H1 (cell line): ENCODE results near the gene NOC2L. TPM values are rescaled to one million over a fixed set of nuclear protein-coding genes. Genes with fewer than 3 reads are reported as not detected.
A peak's percentile ranks its signal among the peaks of the same experiment; 100 is the strongest.
"Not testable (repeated sequence)": the region's sequence is repeated elsewhere in the genome, so short reads cannot be mapped to it uniquely, and the experiment has no call there.

ENCODE experiments used
- CTCF ChIA-PET: fragments of 300-600 bp; sonication (Branson Sonifier 250); formaldehyde crosslinking; loops from one replicate; lab custom pipeline; 2021; ENCODE audit not compliant: partially characterized antibody; lab: Charles Lee
- POLR2A ChIA-PET: fragments of 300-600 bp; sonication (Branson Sonifier 250); formaldehyde crosslinking; loops from one replicate; lab custom pipeline; 2021; ENCODE audit warnings: inconsistent platforms; ENCODE audit not compliant: partially characterized antibody; lab: Charles Lee
- DNase-seq, 2 experiments: peaks; one replicate each; pipeline versions ENCODE4 v3.0.0 to v3.0.0-alpha.2; 2010 to 2022; ENCODE audit warnings: low spot score in 2 of 2, low read depth in 1 of 2, mixed read lengths in 1 of 2
- FAIRE-seq: peaks from 2 replicates; lab custom pipeline; 2011; peaks lifted over from hg19 to GRCh38; lab: Jason Lieb, UNC
- H2AFZ ChIP-seq: 2 replicates; pipeline ENCODE4 v1.8.1; 2012; ENCODE audit warnings: low read length, inconsistent platforms
- H2AK5ac ChIP-seq: 2 replicates; pipeline ENCODE4 v1.6.1; 2013; ENCODE audit warnings: low read depth, low read length
- H2BK120ac ChIP-seq: replicated peaks from 2 replicates; pipeline ENCODE3; 2013; ENCODE audit warnings: low read depth, low read length, inconsistent platforms
- H2BK12ac ChIP-seq: 2 replicates; pipeline ENCODE4 v1.6.1; 2013; ENCODE audit warnings: low read depth, low read length
- H2BK15ac ChIP-seq: 2 replicates; pipeline ENCODE4 v1.6.1; 2013; ENCODE audit warnings: low read length
- H2BK20ac ChIP-seq: 2 replicates; pipeline ENCODE4 v1.6.1; 2013; ENCODE audit warnings: low read length
- H2BK5ac ChIP-seq: 2 replicates; pipeline ENCODE4 v1.6.1; 2013; ENCODE audit warnings: low read depth, low read length
- H3K14ac ChIP-seq: 2 replicates; pipeline ENCODE4 v1.6.1; 2013; ENCODE audit warnings: inconsistent platforms; ENCODE audit not compliant: insufficient read length
- H3K18ac ChIP-seq: 2 replicates; pipeline ENCODE4 v1.6.1; 2013; ENCODE audit warnings: low read length; ENCODE audit errors: extremely low read depth
- H3K23ac ChIP-seq: 2 replicates; pipeline ENCODE4 v1.6.1; 2013; ENCODE audit warnings: inconsistent platforms; ENCODE audit not compliant: insufficient read length
- H3K23me2 ChIP-seq: 2 replicates; pipeline ENCODE4 v1.6.1; 2013; ENCODE audit warnings: low read depth, low read length
- H3K27ac ChIP-seq: 2 replicates; pipeline ENCODE4 v1.6.1; 2011; ENCODE audit warnings: low read depth, low read length, inconsistent platforms
- H3K27me3 ChIP-seq, 4 experiments: replicated peaks in 1 of 4; 1 replicate in 1 of 4; 2 replicates in 3 of 4; pipeline versions ENCODE4 v1.6.1 to v1.8.1; 2011 to 2013; ENCODE audit warnings: low read length in 3 of 4, mild to moderate bottlenecking in 3 of 4, inconsistent platforms in 2 of 4, mixed read lengths in 2 of 4, moderate library complexity in 1 of 4; ENCODE audit not compliant: control insufficient read depth in 3 of 4, insufficient read depth in 3 of 4; ENCODE audit errors: extremely low read depth in 1 of 4
- H3K36me3 ChIP-seq, 4 experiments: 2 replicates each; pipeline versions ENCODE4 v1.6.1 to v1.8.1; 2011 to 2013; ENCODE audit warnings: mild to moderate bottlenecking in 4 of 4, low read length in 3 of 4, moderate library complexity in 2 of 4, control low read depth in 1 of 4, inconsistent platforms in 1 of 4; ENCODE audit not compliant: insufficient read depth in 4 of 4, control insufficient read depth in 2 of 4
- H3K4ac ChIP-seq: replicated peaks from 2 replicates; pipeline ENCODE3; 2013; ENCODE audit warnings: low read length, low read depth, mixed read lengths, inconsistent platforms; ENCODE audit not compliant: insufficient read length
- H3K4me1 ChIP-seq, 4 experiments: replicated peaks in 1 of 4; 1 replicate in 1 of 4; 2 replicates in 3 of 4; pipeline versions ENCODE4 v1.6.1 to v1.8.1; 2011 to 2013; ENCODE audit warnings: low read length in 3 of 4, inconsistent platforms in 2 of 4, mixed read lengths in 1 of 4; ENCODE audit not compliant: insufficient read depth in 4 of 4, control insufficient read depth in 3 of 4
- H3K4me2 ChIP-seq, 2 experiments: 2 replicates each; pipeline versions ENCODE4 v1.6.1 to v1.8.1; 2011 to 2013; ENCODE audit warnings: low read depth in 2 of 2, low read length in 2 of 2, control low read depth in 1 of 2, inconsistent platforms in 1 of 2, mild to moderate bottlenecking in 1 of 2; ENCODE audit not compliant: insufficient read depth in 1 of 2
- H3K4me3 ChIP-seq, 4 experiments: fragments of 200-600, 300-600 bp in 1 of 4; sonication (generic), shearing (Covaris generic), sonication (Bioruptor Twin) in 1 of 4; 2 replicates each; pipeline versions ENCODE4 v1.5.1 to v1.8.1; 2011 to 2016; ENCODE audit warnings: low read length in 4 of 4, low read depth in 3 of 4, control low read depth in 2 of 4, inconsistent platforms in 2 of 4, mild to moderate bottlenecking in 2 of 4, mixed read lengths in 1 of 4, moderate library complexity in 1 of 4; ENCODE audit not compliant: insufficient read depth in 2 of 4; ENCODE audit errors: extremely low read depth in 1 of 4
- H3K56ac ChIP-seq: replicated peaks from 2 replicates; pipeline ENCODE3; 2013; ENCODE audit warnings: low read depth, mild to moderate bottlenecking, mixed read lengths, low read length, inconsistent platforms; ENCODE audit not compliant: insufficient read length
- H3K79me1 ChIP-seq: 2 replicates; pipeline ENCODE4 v1.6.1; 2013; ENCODE audit warnings: low read depth, low read length, control low read depth
- H3K79me2 ChIP-seq, 2 experiments: 2 replicates each; pipeline versions ENCODE4 v1.6.1 to v1.8.1; 2012 to 2013; ENCODE audit warnings: low read length in 2 of 2, mild to moderate bottlenecking in 2 of 2, inconsistent platforms in 1 of 2; ENCODE audit not compliant: insufficient read depth in 2 of 2, control insufficient read depth in 1 of 2
- H3K9ac ChIP-seq, 4 experiments: replicated peaks in 1 of 4; 1 replicate in 1 of 4; 2 replicates in 3 of 4; pipeline versions ENCODE4 v1.6.1 to v1.8.1; 2011 to 2013; ENCODE audit warnings: low read depth in 3 of 4, low read length in 3 of 4, control low read depth in 2 of 4, mild to moderate bottlenecking in 2 of 4, moderate library complexity in 2 of 4, inconsistent platforms in 1 of 4; ENCODE audit errors: extremely low read depth in 1 of 4
- H3K9me3 ChIP-seq, 2 experiments: 2 replicates each; pipeline versions ENCODE4 v1.6.1 to v1.8.1; 2012 to 2013; ENCODE audit warnings: mild to moderate bottlenecking in 2 of 2, moderate library complexity in 2 of 2, control low read depth in 1 of 2, inconsistent platforms in 1 of 2, low read depth in 1 of 2, low read length in 1 of 2, mixed read lengths in 1 of 2; ENCODE audit not compliant: insufficient read depth in 2 of 2
- H4K20me1 ChIP-seq, 2 experiments: replicated peaks in 1 of 2; 2 replicates each; pipeline versions ENCODE3 to v1.8.1; 2011 to 2013; ENCODE audit warnings: inconsistent platforms in 2 of 2, low read length in 2 of 2, mild to moderate bottlenecking in 1 of 2; ENCODE audit not compliant: insufficient read depth in 2 of 2, control insufficient read depth in 1 of 2
- H4K5ac ChIP-seq: 2 replicates; pipeline ENCODE4 v1.6.1; 2013; ENCODE audit warnings: low read length, low read depth, mixed read lengths, inconsistent platforms; ENCODE audit not compliant: insufficient read length
- H4K8ac ChIP-seq: 2 replicates; pipeline ENCODE4 v1.8.0; 2013; ENCODE audit warnings: mild to moderate bottlenecking, moderate library complexity, low read length, inconsistent platforms; ENCODE audit not compliant: insufficient read depth; ENCODE audit errors: extremely low read depth
- H4K91ac ChIP-seq: replicated peaks from 2 replicates; pipeline ENCODE3; 2013; ENCODE audit warnings: low read length, mixed read lengths, inconsistent platforms; ENCODE audit not compliant: insufficient read length
- WGBS, 2 experiments: shearing (Covaris generic) in 1 of 2; methylation state at CpG; one replicate each; pipeline versions ENCODE4 v1.1.6 to v1.1.7; 2013 to 2015; ENCODE audit warnings: low lambda C conversion rate in 2 of 2, mixed read lengths in 2 of 2, inconsistent platforms in 1 of 2, low coverage in 1 of 2, missing lambda C conversion rate in 1 of 2; ENCODE audit not compliant: insufficient replicate concordance in 2 of 2, insufficient coverage in 1 of 2, insufficient read length in 1 of 2; ENCODE audit errors: extremely low coverage in 1 of 2, missing lambda C conversion rate in 1 of 2; 5-methylcytosine and 5-hydroxymethylcytosine counted together
- polyA plus RNA-seq, 7 experiments: library from polyadenylated mRNA; depleted of rRNA in 3 of 7; stranded (reverse) in 5 of 7; unstranded in 2 of 7; fragments of >200 nt in 5 of 7; fragments of 200-250 nt in 2 of 7; gene quantifications; 1 replicate in 5 of 7; 2 replicates in 1 of 7; 4 replicates in 1 of 7; pipeline versions ENCODE4 v1.2.1 to v1.2.3, GENCODE V29; 2011 to 2013; ENCODE audit warnings: missing spikeins in 2 of 7, mixed read lengths in 2 of 7
- total RNA-seq: library from RNA; stranded (reverse); fragmentation: NEBNext Ultra II Directional; extraction: Animal tissue kit (Norgen Biotek cat#: 25700); gene quantifications from 2 replicates; pipeline ENCODE4 v1.2.1, GENCODE V29; 2021

NOC2L gene
- total and polyA plus RNA-seq, 2 of the 8 experiments (the other 6 are each of a cell fraction or from before 2014, with no cell fraction given) = 74.7 to 130 TPM

DNA sequence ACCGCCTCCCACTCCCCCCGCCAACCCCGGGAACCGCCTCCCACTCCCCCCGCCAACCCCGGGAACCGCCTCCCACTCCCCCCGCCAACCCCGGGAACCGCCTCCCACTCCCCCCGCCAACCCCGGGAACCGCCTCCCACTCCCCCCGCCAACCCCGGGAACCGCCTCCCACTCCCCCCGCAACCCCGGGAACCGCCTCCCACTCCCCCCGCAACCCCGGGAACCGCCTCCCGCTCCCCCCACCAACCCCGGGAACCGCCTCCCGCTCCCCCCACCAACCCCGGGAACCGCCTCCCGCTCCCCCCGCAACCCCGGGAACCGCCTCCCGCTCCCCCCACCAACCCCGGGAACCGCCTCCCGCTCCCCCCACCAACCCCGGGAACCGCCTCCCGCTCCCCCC lies 17.7 kb upstream of the NOC2L start:
- H4K5ac ChIP-seq, H3K4me3 ChIP-seq, H3K14ac ChIP-seq, H4K20me1 ChIP-seq, H2BK12ac ChIP-seq, H4K8ac ChIP-seq, H2AFZ ChIP-seq, DNase-seq, H3K23me2 ChIP-seq, H3K36me3 ChIP-seq, H3K79me1 ChIP-seq, H4K91ac ChIP-seq, H3K79me2 ChIP-seq, H2BK15ac ChIP-seq, H3K27ac ChIP-seq, H3K18ac ChIP-seq, H3K9ac ChIP-seq, H3K4me1 ChIP-seq, FAIRE-seq, H3K27me3 ChIP-seq, H2BK120ac ChIP-seq, H2AK5ac ChIP-seq, H2BK20ac ChIP-seq, H2BK5ac ChIP-seq, H3K4ac ChIP-seq, H3K56ac ChIP-seq, H3K9me3 ChIP-seq, H3K23ac ChIP-seq: not testable (repeated sequence)
- ChIA-PET POLR2A (interaction anchor here (0.6 to 1.1 kb wide), 3 partner anchors 9 to 172 kb away, joined by 3 to 6 read pairs (median 3); no protein-coding TSS in a partner anchor), CTCF (interaction anchor here (0.6 to 1.6 kb wide), 5 partner anchors 25 to 326 kb away, joined by 3 to 6 read pairs (median 3); no protein-coding TSS in a partner anchor)
- H3K4me2 ChIP-seq = 0 out of 4 replicates have a peak overlapping the region, but pooled peaks of 1 of the 2 experiments have one; percentile 11
- no CpG with 5 or more reads among the region's 39 CpGs for WGBS, 2 experiments
